Aorta (tissue), 5 donors: ENCODE measurements around the gene PPCDC. TPM values are rescaled to one million over a fixed set of nuclear protein-coding genes. Genes with fewer than 3 reads are reported as not detected.

ENCODE experiments used
- ATAC-seq: fragments of 200-7000 bp; cut with Tn5 transposase; one replicate; pipeline ENCODE4 v1.9.1; 2022; ENCODE audit warnings: moderate library complexity; ENCODE audit not compliant: low FRiP score
- DNase-seq, 2 donors: peaks; one replicate each; pipeline ENCODE4 v3.0.0-alpha.2; 2020
- H3K27ac ChIP-seq, 2 donors: one replicate each; pipeline ENCODE4 v1.5.1; 2013; ENCODE audit warnings: low read length in 2 of 2, mild to moderate bottlenecking in 2 of 2, moderate library complexity in 2 of 2, control low read depth in 1 of 2, inconsistent platforms in 1 of 2, low read depth in 1 of 2
- H3K27me3 ChIP-seq, 2 donors: one replicate each; pipeline ENCODE4 v1.6.1; 2013; ENCODE audit warnings: control low read depth in 1 of 2, low read length in 1 of 2, mild to moderate bottlenecking in 1 of 2, moderate library complexity in 1 of 2; ENCODE audit not compliant: insufficient read depth in 2 of 2, control insufficient read depth in 1 of 2
- H3K36me3 ChIP-seq, 2 donors: one replicate each; pipeline ENCODE4 v1.6.1; 2013; ENCODE audit warnings: control low read depth in 1 of 2, low read length in 1 of 2, mild to moderate bottlenecking in 1 of 2; ENCODE audit not compliant: insufficient read depth in 2 of 2, control insufficient read depth in 1 of 2
- H3K4me1 ChIP-seq, 2 donors: one replicate each; pipeline ENCODE4 v1.6.1; 2013; ENCODE audit warnings: low read length in 2 of 2, control low read depth in 1 of 2, mild to moderate bottlenecking in 1 of 2, moderate library complexity in 1 of 2; ENCODE audit not compliant: insufficient read depth in 2 of 2, control insufficient read depth in 1 of 2
- H3K4me3 ChIP-seq, 2 donors: one replicate each; pipeline ENCODE4 v1.5.1; 2013; ENCODE audit warnings: low read length in 2 of 2, control low read depth in 1 of 2, mild to moderate bottlenecking in 1 of 2
- H3K9me3 ChIP-seq: one replicate; pipeline ENCODE4 v1.6.1; 2013; ENCODE audit warnings: mild to moderate bottlenecking, low read length; ENCODE audit not compliant: control insufficient read depth
- WGBS, 2 donors: extraction: QIAGEN DNeasy Blood & Tissue Kit; methylation state at CpG; one replicate each; pipeline ENCODE4 v1.1.7; 2013; 5-methylcytosine and 5-hydroxymethylcytosine counted together
- intact Hi-C, 2 donors: fragments of 100-400 bp; cut with DNase I; formaldehyde crosslinking; loops; one replicate each; pipeline versions ENCODE4 v1.14.2 to v1.15.0; 2022
- polyA plus RNA-seq, 2 donors: library from polyadenylated mRNA; stranded (reverse); fragments of 200-250 nt; gene quantifications; one replicate each; pipeline ENCODE4 v1.2.3, GENCODE V29; 2013
- total RNA-seq, 2 donors: library from RNA; stranded (reverse); fragmentation: NEBNext Ultra II Directional; extraction: Animal tissue kit (Norgen Biotek cat#: 25700); gene quantifications; one replicate each; pipeline ENCODE4 v1.2.1, GENCODE V29; 2021
- donor health status: healthy with polysubstance abuse.
- donor health status: Bipolar disorder and iron deficiency.
- donor health status: DM: no; HTN: no; CAD: no.
- donor health status: DM: no; HTN: no; CAD: no.
- donor health status: DM: yes; HTN: yes; CAD: no.

The PPCDC gene
- total and polyA plus RNA-seq, 4 donors: 8.2 to 22.6 (median 15.1) TPM

- DNase-seq (no peak), ATAC-seq (no peak)
- Histone ChIP-seq H3K4me3 (no peak overlapping the region), H3K36me3 (no peaks in the 10 kb centered on the region), H3K27ac (no peak overlapping the region), H3K4me1 (no peaks in the 10 kb centered on the region), H3K27me3 (no peaks in the 10 kb centered on the region), H3K9me3 (no peaks in the 10 kb centered on the region)
- intact Hi-C loops: no loop called here
Measured at GRCh38 chr15:74989527-74989926, 33.9 kb upstream of the PPCDC start.

DNA sequence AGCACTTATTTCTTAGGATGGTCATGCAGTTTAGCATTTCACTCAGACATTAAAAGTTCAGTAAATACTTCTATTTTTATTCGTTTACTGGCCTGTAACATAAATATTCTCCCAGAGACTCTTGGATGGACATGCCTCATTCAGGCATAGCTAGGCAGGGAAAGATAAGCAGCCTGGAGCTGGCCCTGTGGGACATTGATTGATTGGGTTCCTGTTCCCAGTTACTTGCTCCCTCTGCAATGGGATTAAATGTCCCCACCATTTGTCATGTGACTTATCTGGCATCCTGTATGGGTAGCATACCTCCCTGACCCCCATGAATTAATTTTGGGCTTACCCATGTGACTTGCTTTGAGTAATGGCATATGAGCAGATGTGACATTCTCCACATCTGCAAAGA, 30.8 kb upstream of the PPCDC start:
- DNase-seq (no peak), ATAC-seq (no peak)
- no peaks in the 10 kb centered on the region for H3K4me1 ChIP-seq
- no peaks in the 10 kb centered on the region for H3K9me3 ChIP-seq
- H3K27ac ChIP-seq: no peak overlapping the region
- no peaks in the 10 kb centered on the region for H3K36me3 ChIP-seq
- WGBS, 2 donors: 39 to 40% methylated on average over 1 of the region's 1 CpG
- H3K4me3 ChIP-seq: no peak overlapping the region
- H3K27me3 ChIP-seq: no peaks in the 10 kb centered on the region
- intact Hi-C loops: no loop called here

GRCh38 chr15:74994236-74994635, 29.2 kb upstream of the PPCDC start:
- WGBS, 2 donors: 75 to 77% methylated on average over 2 of the region's 2 CpGs

GRCh38 chr15:74994685-74995084, 28.7 kb upstream of the PPCDC start:
- Histone ChIP-seq H3K4me1 (no peaks in the 10 kb centered on the region), H3K9me3 (no peaks in the 10 kb centered on the region), H3K4me3 (no peak overlapping the region), H3K27ac (no peak overlapping the region), H3K36me3 (no peaks in the 10 kb centered on the region), H3K27me3 (no peaks in the 10 kb centered on the region)
- intact Hi-C loops: loop anchor here in 1 of 2 donors (2.0 kb wide), 1 partner anchor 36 kb away; no protein-coding TSS in a partner anchor
- DNase-seq: no peak
- ATAC-seq: no peak
- WGBS, 2 donors: 38 to 47% methylated on average over 5 of the region's 5 CpGs

More at GRCh38 chr15:74994236-74994635, 29.2 kb upstream of the PPCDC start:
- Histone ChIP-seq H3K27ac (no peak overlapping the region), H3K4me3 (no peak overlapping the region), H3K4me1 (no peaks in the 10 kb centered on the region), H3K27me3 (no peaks in the 10 kb centered on the region), H3K36me3 (no peaks in the 10 kb centered on the region), H3K9me3 (no peaks in the 10 kb centered on the region)
- peak; percentile 11 to 36 for DNase-seq
- intact Hi-C loops: loop anchor here in 1 of 2 donors (2.0 kb wide), 1 partner anchor 35 kb away; no protein-coding TSS in a partner anchor
- ATAC-seq: no peak

DNA sequence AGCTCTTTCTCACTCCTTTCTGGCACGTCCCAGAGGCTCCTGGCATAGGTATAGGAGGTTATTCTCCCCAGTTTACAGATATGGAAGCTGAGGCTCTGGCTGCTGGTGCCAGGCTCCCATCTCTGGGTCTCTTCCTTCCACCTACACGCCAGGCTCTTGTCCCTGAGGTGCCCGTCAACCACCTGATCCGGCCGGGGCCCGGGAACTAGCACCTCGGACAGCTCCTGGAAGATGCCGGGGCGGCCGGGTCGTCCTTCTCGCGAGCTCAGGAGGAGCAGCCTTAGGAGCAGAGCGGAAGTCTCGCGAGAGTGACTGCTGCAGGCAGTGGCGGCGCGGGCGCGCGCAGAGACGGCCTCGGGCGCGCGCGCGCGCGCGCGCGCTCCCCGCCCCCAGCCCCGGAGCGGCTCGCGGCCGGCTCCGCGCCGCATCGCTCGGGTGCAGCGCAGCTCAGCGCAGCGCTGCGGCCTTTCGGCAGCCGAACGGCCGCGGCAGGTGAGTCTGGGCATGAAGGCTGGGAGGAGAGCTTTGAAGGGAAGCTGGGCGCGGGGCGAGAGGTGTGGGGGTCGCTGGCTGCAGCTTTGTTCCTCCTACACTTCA, 28.1 kb upstream of the PPCDC start, which contains the start of gene SCAMP5:
Gene SCAMP5 (plus strand): TSS at position 382 of the 597 bp plus-strand sequence. CDS start 16,277 bp downstream, outside the sequence.
- H3K4me1 ChIP-seq: no peaks in the 10 kb centered on the region
- WGBS, 2 donors: 0 to 1% methylated on average over 34 to 58 of the region's 58 CpGs
- DNase-seq (peak; percentile 96), ATAC-seq (peak; percentile 96)
- no peak within 1 kb of the TSS for H3K27ac ChIP-seq
- no peaks in the 10 kb centered on the region for H3K27me3 ChIP-seq
- intact Hi-C loops: loop anchor here in 1 of 2 donors (2.0 kb wide), 1 partner anchor 36 kb away; no protein-coding TSS in a partner anchor
- H3K36me3 ChIP-seq: no peaks in the 10 kb centered on the region
- peak within 1 kb of the TSS; percentile 1 to 54 for H3K4me3 ChIP-seq
- no peaks in the 10 kb centered on the region for H3K9me3 ChIP-seq

- 6 to 7% methylated on average over 39 to 42 of the region's 42 CpGs for whole genome bisulfite sequencing, 2 donors
- no peak overlapping the region for H3K27ac ChIP-seq
- intact Hi-C loops: loop anchor here in 1 of 2 donors (2.0 kb wide), 1 partner anchor 37 kb away; no protein-coding TSS in a partner anchor
Measured at GRCh38 chr15:74995779-74996765, 27.3 kb upstream of the PPCDC start.

GRCh38 chr15:74997141-74997540, 26.2 kb upstream of the PPCDC start:
- intact Hi-C loops: no loop called here
- no peak overlapping the region for H3K27ac ChIP-seq
- no peaks in the 10 kb centered on the region for H3K4me1 ChIP-seq
- no peaks in the 10 kb centered on the region for H3K9me3 ChIP-seq
- peak in 1 of 2 donors; percentile 9 for DNase-seq
- no peaks in the 10 kb centered on the region for H3K27me3 ChIP-seq
- 71 to 74% methylated on average over 4 of the region's 4 CpGs for WGBS, 2 donors
- no peaks in the 10 kb centered on the region for H3K36me3 ChIP-seq
- ATAC-seq: no peak
- no peak overlapping the region for H3K4me3 ChIP-seq

More at GRCh38 chr15:74995779-74996765, 27.3 kb upstream of the PPCDC start:
- Histone ChIP-seq H3K27me3 (no peaks in the 10 kb centered on the region), H3K9me3 (no peaks in the 10 kb centered on the region), H3K4me3 (peak overlapping the region; percentile 1 to 54), H3K4me1 (no peaks in the 10 kb centered on the region), H3K36me3 (no peaks in the 10 kb centered on the region)
- DNase-seq (peak; percentile 48 to 73), ATAC-seq (peak; percentile 45)

DNA sequence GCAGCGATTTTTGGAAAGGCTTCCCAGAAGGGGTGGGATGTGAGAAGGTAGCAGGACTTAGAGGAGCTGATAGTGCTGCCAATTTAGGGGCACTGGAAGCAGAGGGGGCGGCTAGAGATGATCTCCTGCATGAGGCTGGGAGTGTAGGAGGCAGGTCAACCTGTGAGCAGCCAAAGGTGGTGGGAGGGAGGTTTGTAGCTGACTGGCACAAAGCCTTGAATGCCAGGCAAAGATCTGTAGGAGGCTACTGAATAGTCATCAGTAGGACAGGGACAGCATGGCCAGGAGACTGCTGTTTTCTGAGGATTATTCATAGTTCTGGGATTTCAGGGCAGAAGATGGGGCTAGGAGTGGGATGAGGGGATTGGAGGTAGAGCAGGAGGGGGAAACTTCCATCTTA, 25.8 kb upstream of the PPCDC start:
- ATAC-seq: no peak
- no peaks in the 10 kb centered on the region for H3K9me3 ChIP-seq
- no peaks in the 10 kb centered on the region for H3K36me3 ChIP-seq
- 76 to 79% methylated on average over 2 of the region's 2 CpGs for WGBS, 2 donors
- DNase-seq: peak in 1 of 2 donors; percentile 35
- intact Hi-C loops: no loop called here
- H3K27me3 ChIP-seq: no peaks in the 10 kb centered on the region
- H3K4me3 ChIP-seq: no peak overlapping the region
- no peak overlapping the region for H3K27ac ChIP-seq
- H3K4me1 ChIP-seq: no peaks in the 10 kb centered on the region
